GM20431 (cell line): ENCODE measurements around the gene OR4F6.
"Not testable (repeated sequence)": the region's sequence is repeated elsewhere in the genome, so short reads cannot be mapped to it uniquely, and the experiment has no call there.

ENCODE experiments used
- in situ Hi-C: fragments of 300-500 bp; cut with MseI, MboI; formaldehyde crosslinking; loops from one replicate; pipeline ENCODE4 v1.15.0; 2020; ENCODE audit warnings: low sequenced_read_pairs; ENCODE audit not compliant: unreplicated experiment

The OR4F6 gene

DNA sequence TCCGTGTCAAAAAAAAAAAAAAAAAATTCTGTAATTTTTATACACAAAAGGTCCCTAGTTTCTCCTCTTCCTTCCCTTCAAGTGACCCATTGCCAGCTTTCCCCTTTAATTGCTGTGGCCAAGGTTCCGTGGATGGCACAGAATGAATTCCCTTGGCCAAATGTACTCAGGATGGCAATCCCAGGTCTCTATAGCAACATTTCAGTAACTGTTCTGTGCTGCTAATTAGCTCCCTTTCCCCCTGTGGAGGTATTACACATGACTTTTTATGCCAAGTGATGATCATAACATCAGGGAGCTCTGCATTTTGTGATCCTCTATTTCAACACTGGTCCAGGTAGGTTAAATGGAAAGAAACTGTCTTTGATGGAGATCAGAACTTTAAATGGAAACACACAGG, at the start of gene OR4F6:
Gene OR4F6 (plus strand): TSS at position 301 of the 400 bp plus-strand sequence. CDS start 2,211 bp downstream, outside the sequence.
- in situ Hi-C loops, result no loop called here

GRCh38 chr15:101764669-101765339, 38.5 kb upstream of the OR4F6 start:
- in situ Hi-C loops, result not testable (repeated sequence)

DNA sequence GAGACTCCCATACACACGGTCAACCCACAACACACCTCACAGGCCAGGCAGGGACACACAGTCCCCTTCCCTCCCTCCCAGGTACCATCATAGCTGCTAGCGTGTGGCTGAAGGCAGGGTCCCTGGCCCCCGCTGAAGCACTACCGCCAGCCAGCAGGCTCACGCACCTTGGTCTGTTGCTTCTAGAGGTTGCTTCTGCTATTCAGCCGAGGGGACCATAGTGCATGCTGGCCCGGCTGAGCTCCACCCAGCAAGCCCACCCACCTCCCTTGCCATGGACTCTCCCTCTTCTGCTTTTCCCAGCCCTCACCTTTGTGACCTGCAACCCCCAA, 38.0 kb upstream of the OR4F6 start:
- in situ Hi-C loops, result not testable (repeated sequence)

DNA sequence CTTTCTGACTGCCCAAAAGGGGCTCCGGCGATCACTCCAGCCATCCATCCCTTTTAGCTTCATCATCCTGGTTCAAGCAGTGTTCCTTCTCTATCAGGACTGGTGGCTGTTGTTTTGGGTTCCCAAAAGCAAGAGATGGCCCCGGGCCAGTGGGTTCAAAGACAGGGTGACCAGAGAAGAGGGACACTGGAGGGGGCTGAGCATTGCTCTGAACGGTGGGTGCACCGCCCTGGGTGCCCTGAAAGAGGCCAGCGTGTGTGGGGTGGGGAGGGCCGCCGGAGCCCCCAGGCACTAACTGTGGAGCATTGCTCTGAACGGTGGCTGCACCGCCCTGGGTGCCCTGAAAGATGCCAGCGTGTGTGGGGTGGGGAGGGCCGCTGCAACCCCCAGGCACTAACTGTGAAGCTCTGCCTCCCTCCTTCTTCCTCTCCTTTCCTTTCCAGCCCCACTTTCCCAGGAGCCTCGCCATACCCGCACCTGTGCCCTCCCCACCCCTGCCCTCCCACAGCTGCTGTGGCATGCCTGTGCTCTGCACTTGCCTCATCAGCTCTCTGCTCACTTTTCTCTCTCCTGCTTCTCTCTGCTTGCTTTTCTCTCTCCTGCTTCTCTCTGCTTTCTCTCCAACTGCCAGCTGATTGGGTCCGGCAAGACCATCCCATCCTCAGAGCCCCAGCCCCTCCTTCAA, 37.4 kb upstream of the OR4F6 start:
- in situ Hi-C loops, result no loop called here

GRCh38 chr15:101767083-101767640, 36.1 kb upstream of the OR4F6 start:
- in situ Hi-C loops, result not testable (repeated sequence)

GRCh38 chr15:101772921-101773320, 30.4 kb upstream of the OR4F6 start:
- in situ Hi-C loops, result no loop called here

GRCh38 chr15:101773496-101774100, 29.7 kb upstream of the OR4F6 start:
- in situ Hi-C loops, result no loop called here

DNA sequence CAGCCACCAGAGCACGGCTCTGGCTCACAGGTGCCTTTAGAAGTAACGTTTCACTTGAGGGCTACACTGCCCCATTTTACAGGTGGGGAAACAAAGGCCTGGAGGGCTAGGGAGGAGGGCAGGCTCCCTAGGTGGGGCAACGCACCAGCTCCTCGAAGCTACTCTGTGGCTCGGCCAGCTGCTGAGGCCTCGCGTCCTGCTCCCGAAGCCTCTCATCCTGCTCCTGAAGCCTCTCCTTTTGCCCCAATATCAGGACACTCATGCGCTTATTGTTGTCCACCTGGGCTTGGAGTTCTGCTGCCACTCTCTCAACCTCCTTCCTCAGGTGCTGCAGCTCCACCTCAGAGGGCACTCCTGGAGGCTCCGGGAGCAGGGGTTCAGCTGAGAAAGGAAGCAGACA, 28.2 kb upstream of the OR4F6 start:
- in situ Hi-C loops, result no loop called here

DNA sequence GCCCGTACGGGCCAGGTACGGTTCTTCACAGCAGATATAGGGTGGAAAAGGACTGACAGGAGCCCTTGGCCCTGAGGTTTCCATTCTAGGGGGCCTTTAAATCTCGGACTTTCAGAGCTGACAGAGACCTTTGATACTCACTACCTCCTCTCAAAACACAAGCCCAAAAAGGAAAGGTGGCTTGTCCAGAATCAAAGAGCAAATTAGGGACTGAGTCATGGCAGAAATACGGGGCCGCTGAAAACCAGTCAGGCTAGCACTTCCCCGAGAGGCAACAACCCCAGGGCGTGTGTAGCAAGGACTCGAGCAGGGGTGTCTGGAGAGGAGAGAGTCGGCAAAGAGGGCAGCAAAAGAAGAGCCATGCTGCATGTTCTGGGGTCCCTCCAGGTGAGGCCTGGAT, 24.7 kb upstream of the OR4F6 start:
- in situ Hi-C loops, result not testable (repeated sequence)

- in situ Hi-C loops, result not testable (repeated sequence)
Measured at GRCh38 chr15:101780225-101780624, 23.1 kb upstream of the OR4F6 start.

- in situ Hi-C loops, result no loop called here
Measured at GRCh38 chr15:101781928-101782327, 21.4 kb upstream of the OR4F6 start.

- in situ Hi-C loops, result no loop called here
Measured at GRCh38 chr15:101784644-101785043, 18.7 kb upstream of the OR4F6 start.

GRCh38 chr15:101786422-101786821, 16.9 kb upstream of the OR4F6 start:
- in situ Hi-C loops, result not testable (repeated sequence)

GRCh38 chr15:101788001-101788400, 15.3 kb upstream of the OR4F6 start:
- in situ Hi-C loops, result not testable (repeated sequence)

DNA sequence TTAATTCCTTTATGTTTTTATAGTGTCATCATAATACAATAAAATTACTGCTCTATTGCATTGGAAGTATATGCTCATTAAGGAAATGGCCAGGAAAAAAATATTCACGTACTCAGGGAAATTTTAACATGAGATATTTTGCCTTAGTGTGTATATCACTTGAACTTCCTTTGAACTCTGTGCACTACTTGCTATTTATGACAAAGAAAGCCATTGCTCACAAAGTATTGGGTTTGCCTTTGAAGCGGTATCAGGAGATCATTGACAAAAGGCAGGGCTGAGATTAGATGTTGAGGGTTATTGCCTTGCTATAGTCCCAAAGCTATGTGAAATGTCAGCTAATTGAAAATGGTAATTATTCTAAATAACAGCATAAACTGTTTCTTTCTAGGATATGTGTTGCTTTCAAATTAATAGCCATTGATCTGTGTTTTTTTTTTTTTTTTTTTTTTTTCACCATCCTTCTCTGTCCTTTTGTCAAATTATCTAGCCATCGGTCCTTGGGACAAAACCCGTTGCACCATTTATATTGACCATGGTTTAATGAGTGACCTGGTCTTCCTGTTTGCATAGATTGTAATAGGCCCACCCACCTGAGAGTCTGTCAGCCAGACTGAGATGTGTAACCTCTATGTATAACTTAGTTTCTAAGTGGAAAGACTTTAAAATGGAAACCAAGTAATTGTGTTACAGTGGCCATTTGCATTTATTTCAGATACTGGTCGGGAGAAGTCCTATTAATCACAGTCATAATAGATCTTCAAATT, 14.6 kb upstream of the OR4F6 start:
- in situ Hi-C loops, result not testable (repeated sequence)

DNA sequence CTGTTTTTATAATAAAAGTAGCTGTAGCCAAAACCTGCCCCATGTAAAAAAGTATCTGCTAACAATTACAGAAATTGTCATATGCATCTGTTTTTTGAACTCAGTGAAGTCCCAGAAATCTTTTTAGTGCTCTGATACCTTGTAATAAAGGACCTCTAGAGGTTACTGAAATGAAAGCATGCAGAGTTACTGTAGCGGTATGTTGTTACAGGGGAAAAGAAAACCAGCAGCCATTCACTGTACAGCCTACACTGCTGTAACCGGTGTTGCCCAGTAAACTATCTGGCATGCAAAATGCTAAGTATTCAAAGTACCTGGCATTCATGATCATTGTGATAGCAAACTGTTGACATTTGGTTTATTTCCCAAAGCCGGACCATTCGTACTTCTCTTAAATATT, 12.6 kb upstream of the OR4F6 start:
- in situ Hi-C loops, result not testable (repeated sequence)

DNA sequence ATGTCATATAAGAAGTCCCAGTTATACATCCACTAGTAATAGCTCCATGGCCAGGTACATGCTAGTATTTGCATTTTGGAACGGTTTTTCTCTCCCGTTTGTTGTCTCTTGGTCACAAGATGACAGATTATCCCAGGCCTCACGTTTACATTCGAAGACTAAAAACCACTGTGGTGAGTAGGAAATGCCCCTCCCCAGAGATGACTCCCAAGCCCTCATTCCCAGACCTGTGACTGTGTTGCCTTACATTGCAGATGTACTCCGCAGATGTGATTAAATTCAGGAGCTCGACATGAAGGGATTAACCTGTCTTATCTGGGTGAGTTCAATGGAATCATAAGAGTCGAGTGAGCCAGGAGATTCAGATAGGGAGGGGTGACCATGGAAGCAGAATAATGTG, 9.3 kb upstream of the OR4F6 start:
- in situ Hi-C loops, result not testable (repeated sequence)

GRCh38 chr15:101795455-101795854, 7.9 kb upstream of the OR4F6 start:
- in situ Hi-C loops, result no loop called here

GRCh38 chr15:101799665-101800064, 3.6 kb upstream of the OR4F6 start:
- in situ Hi-C loops, result no loop called here

- in situ Hi-C loops, result no loop called here
Measured at GRCh38 chr15:101801048-101801447, 2.3 kb upstream of the OR4F6 start.
